Measurements from ENCODE around the gene CANX.

Gene CANX

DNA sequence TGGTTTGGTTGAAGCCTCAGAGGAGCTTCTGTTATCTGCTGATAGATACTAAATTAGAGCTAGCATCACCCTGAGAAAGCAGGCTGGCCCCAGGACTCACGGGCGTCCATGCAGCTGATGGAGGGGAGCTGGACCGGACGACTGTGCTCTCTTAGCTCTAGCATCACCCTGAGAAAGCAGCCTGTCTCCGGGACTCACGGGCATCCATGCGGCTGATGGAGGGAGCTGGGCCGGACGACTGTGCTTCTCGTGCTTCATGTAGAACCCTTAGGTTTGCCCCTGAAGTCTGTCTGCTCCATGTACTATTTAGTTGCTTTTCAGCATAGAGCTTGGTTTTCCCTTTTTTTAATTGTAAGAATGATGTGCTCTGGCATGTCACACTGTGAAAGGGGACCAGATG, 78.7 kb downstream of the CANX start:
- H3K27ac ChIP-seq (ENCODE audit: low read depth, low read length): no peak overlapping the region
- no peak overlapping the region for H2AFZ ChIP-seq (ENCODE audit: low read length, unreplicated experiment)
- H3K4me3 ChIP-seq (ENCODE audit: low read depth, low read length): no peak overlapping the region
- H3K27me3 ChIP-seq (ENCODE audit: insufficient read depth, low read length): no peaks in the 10 kb centered on the region
- H3K4me1 ChIP-seq (ENCODE audit: control insufficient read depth, insufficient read depth, low read length, unreplicated experiment): no peaks in the 10 kb centered on the region
- no peaks in the 10 kb centered on the region for H3K79me2 ChIP-seq (ENCODE audit: control insufficient read depth, insufficient read depth, low read length, unreplicated experiment)
- peaks cover 18% of the 10 kb centered on the region; the same call in 1 of the 2 replicates for H3K36me3 ChIP-seq (ENCODE audit: insufficient read depth, low read length)

DNA sequence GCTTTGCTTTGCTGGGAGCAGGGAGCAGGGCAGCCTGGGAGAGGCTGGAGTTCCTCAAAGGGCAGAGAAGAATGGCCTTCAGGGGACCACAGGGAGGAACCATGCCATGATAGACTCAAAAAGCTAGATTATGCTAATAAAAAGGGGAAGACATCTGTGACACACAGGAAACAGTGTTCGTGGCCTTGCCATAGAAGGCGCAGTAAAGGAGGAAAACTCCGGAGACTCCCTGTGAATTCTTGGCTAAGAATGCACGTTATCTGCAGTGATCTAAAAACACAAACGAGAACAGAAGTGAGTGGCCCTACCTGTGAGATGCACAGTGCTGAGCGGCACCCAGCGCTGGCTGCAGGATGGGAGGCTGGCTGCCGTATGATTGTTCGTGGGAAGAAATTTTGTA, 79.1 kb downstream of the CANX start:
- H3K27ac ChIP-seq (ENCODE audit: low read depth, low read length): no peak overlapping the region
- H3K4me3 ChIP-seq (ENCODE audit: low read depth, low read length): no peak overlapping the region
- H3K36me3 ChIP-seq (ENCODE audit: insufficient read depth, low read length): peaks cover 18% of the 10 kb centered on the region; the same call in 1 of the 2 replicates
- H3K79me2 ChIP-seq (ENCODE audit: control insufficient read depth, insufficient read depth, low read length, unreplicated experiment): no peaks in the 10 kb centered on the region
- H3K27me3 ChIP-seq (ENCODE audit: insufficient read depth, low read length): no peaks in the 10 kb centered on the region
- H3K4me1 ChIP-seq (ENCODE audit: control insufficient read depth, insufficient read depth, low read length, unreplicated experiment): no peaks in the 10 kb centered on the region
- no peak overlapping the region for H2AFZ ChIP-seq (ENCODE audit: low read length, unreplicated experiment)

GRCh38 chr5:179778591-179778990, 79.8 kb downstream of the CANX start:
- Histone ChIP-seq H3K4me1 (ENCODE audit: control insufficient read depth, insufficient read depth, low read length, unreplicated experiment) (no peaks in the 10 kb centered on the region), H2AFZ (ENCODE audit: low read length, unreplicated experiment) (no peak overlapping the region), H3K36me3 (ENCODE audit: insufficient read depth, low read length) (peaks cover 18% of the 10 kb centered on the region; the same call in 1 of the 2 replicates), H3K27me3 (ENCODE audit: insufficient read depth, low read length) (no peaks in the 10 kb centered on the region), H3K4me3 (ENCODE audit: low read depth, low read length) (no peak overlapping the region), H3K79me2 (ENCODE audit: control insufficient read depth, insufficient read depth, low read length, unreplicated experiment) (no peaks in the 10 kb centered on the region), H3K27ac (ENCODE audit: low read depth, low read length) (no peak overlapping the region)

GRCh38 chr5:179779826-179780225, 81.1 kb downstream of the CANX start:
- H3K27me3 ChIP-seq (ENCODE audit: insufficient read depth, low read length): no peaks in the 10 kb centered on the region
- H3K79me2 ChIP-seq (ENCODE audit: control insufficient read depth, insufficient read depth, low read length, unreplicated experiment): no peaks in the 10 kb centered on the region
- H3K4me1 ChIP-seq (ENCODE audit: control insufficient read depth, insufficient read depth, low read length, unreplicated experiment): no peaks in the 10 kb centered on the region
- no peak overlapping the region for H3K4me3 ChIP-seq (ENCODE audit: low read depth, low read length)
- H3K36me3 ChIP-seq (ENCODE audit: insufficient read depth, low read length): peaks cover 13% of the 10 kb centered on the region; the same call in 1 of the 2 replicates
- no peak overlapping the region for H2AFZ ChIP-seq (ENCODE audit: low read length, unreplicated experiment)
- H3K27ac ChIP-seq (ENCODE audit: low read depth, low read length): no peak overlapping the region

- no peaks in the 10 kb centered on the region for H3K27me3 ChIP-seq (ENCODE audit: insufficient read depth, low read length)
- H3K27ac ChIP-seq (ENCODE audit: low read depth, low read length): no peak overlapping the region
- no peak overlapping the region for H3K4me3 ChIP-seq (ENCODE audit: low read depth, low read length)
- no peaks in the 10 kb centered on the region for H3K79me2 ChIP-seq (ENCODE audit: control insufficient read depth, insufficient read depth, low read length, unreplicated experiment)
- H2AFZ ChIP-seq (ENCODE audit: low read length, unreplicated experiment): no peak overlapping the region
- peaks cover 13% of the 10 kb centered on the region; the same call in 1 of the 2 replicates for H3K36me3 ChIP-seq (ENCODE audit: insufficient read depth, low read length)
- no peaks in the 10 kb centered on the region for H3K4me1 ChIP-seq (ENCODE audit: control insufficient read depth, insufficient read depth, low read length, unreplicated experiment)
Observed at GRCh38 chr5:179780362-179780761, 81.6 kb downstream of the CANX start.
